Stimulated activated CD4-positive, alpha-beta T cell treated with anti-CD3 and anti-CD28 coated beads, Interleukin-4, amount 100 ng/mL, for 4 hours (primary cell): ENCODE measurements around the gene SLC35F3.
"Not testable (repeated sequence)": the region's sequence is repeated elsewhere in the genome, so short reads cannot be mapped to it uniquely, and the experiment has no call there.

ENCODE experiments used
- DNase-seq, 2 experiments: peaks; one replicate each; pipeline ENCODE4 v3.0.0-alpha.2; 2020

SLC35F3 gene

DNA sequence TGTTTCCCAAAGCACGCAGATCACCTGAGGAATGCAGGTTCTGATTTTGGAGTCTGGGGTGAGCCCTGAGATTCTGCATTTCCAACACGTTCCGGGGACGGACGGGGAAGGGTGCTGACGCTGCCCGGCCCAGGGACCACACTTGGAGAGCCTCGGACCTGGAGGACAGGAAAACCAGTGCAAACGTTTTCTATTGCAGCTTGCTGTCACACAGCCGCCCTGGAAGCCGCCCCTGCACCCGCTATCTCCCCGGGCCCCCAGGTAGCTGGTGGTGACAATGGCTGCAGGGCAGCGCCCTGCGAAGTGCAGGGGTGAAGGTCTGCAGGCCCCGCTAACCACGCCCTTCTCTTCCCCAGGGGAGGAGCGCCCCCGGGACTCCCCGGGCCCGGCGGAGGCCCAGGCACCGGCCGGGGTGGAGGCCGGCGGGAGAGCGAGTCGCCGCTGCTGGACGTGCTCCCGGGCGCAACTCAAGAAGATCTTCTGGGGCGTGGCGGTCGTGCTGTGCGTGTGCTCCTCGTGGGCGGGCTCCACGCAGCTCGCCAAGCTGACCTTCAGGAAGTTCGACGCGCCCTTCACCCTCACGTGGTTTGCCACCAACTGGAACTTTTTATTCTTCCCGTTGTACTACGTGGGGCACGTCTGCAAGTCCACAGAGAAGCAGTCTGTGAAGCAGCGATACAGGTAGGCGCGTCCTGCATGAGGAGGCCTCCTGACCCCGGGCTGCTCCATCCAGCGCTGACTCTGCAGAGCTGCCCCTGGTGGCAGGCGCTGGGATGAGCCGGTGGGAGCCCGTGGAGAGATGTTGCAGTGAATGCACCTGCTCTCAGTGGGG, 326.8 kb downstream of the SLC35F3 start:
- DNase-seq = peak in 1 of 2 experiments; percentile 14

DNA sequence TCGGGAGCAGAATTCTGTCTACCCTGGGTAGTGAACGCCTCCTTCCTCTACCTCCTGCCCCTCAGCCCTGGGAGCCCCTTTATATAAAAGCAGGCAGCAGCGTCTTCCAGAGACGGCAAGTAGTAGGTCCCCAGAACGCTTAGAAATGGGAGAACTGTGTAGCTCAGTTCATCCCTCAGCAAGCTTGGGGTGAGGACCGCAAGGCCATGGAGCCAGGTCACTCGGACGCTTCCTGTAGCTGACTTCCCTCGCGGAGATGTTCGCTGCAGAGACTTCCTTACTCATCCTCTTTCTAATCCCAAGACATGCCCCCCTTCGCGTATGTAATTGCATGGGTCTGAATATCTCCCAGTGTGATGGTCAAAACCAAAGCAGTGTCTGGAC, 327.4 kb downstream of the SLC35F3 start:
- no peak for DNase-seq

- no peak for DNase-seq
Measured at GRCh38 chr1:234234199-234234598, 329.7 kb downstream of the SLC35F3 start.

GRCh38 chr1:234235434-234235881, 331.0 kb downstream of the SLC35F3 start:
- DNase-seq = no peak

- no peak for DNase-seq
Measured at GRCh38 chr1:234237393-234237792, 332.9 kb downstream of the SLC35F3 start.

- no peak for DNase-seq
Measured at GRCh38 chr1:234238060-234238459, 333.6 kb downstream of the SLC35F3 start.

DNA sequence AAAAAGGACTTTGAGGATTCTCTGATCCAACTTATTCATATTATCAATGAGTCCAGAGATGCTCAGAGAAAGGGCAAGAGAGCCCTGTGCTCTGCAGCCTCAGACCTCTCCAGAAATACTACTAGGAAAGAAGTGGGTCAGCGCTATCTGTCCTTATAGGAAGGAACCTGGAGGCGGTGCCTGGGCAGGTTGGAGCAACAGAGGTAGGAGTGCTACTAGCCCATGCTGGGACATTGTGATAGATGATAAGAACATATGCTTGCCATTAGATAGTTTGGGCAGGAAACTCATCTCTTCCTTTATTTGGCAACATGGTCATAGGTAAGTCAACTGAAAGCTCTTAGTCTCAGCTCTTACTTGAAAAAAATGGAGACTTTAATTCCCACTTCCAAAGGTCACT, 335.0 kb downstream of the SLC35F3 start:
- no peak for DNase-seq

DNA sequence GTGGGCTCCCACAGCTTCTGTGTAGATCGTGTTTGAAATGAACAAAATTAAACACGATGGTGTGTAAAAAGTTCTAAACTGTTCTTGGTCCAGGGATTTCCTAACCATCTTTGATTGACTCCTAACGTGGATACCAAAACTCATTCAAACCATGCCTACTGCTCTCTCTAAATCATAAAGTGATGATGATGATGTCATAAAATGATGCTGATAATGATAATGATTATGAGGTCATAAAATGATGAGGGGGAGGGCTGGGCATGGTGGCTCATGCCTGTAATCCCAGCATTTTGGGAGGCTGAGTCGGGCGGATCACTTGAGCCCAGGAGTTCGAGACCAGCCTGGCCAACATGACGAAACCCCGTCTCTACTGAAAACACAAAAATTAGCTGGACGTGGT, 335.5 kb downstream of the SLC35F3 start:
- no peak for DNase-seq

DNA sequence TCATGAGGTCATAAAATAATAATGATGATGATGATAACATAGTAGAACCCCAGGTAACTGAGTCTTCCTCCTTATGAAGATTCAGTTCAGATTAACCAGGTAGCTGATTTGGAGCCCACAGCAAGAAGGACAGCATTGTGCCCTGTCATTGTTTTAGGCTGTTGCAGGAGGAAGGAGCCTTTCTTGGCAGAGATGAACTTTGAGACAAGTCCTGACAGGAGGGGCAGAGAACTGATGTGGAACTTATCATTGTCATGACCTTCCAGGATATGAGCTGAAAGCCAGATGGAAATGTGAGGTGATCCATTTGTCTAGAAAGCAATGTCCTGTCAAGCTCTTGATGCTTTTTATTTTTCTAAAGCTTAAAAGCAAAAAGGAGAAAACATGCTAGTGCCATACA, 336.2 kb downstream of the SLC35F3 start:
- no peak for DNase-seq

GRCh38 chr1:234241941-234242490, 337.5 kb downstream of the SLC35F3 start:
- DNase-seq = no peak

- no peak for DNase-seq
Measured at GRCh38 chr1:234243521-234244260, 339.2 kb downstream of the SLC35F3 start.

GRCh38 chr1:234244482-234244881, 340.0 kb downstream of the SLC35F3 start:
- DNase-seq = no peak

- no peak for DNase-seq
Measured at GRCh38 chr1:234246638-234247116, 342.2 kb downstream of the SLC35F3 start.

- not testable (repeated sequence) for DNase-seq
Measured at GRCh38 chr1:234247746-234248145, 343.3 kb downstream of the SLC35F3 start.

DNA sequence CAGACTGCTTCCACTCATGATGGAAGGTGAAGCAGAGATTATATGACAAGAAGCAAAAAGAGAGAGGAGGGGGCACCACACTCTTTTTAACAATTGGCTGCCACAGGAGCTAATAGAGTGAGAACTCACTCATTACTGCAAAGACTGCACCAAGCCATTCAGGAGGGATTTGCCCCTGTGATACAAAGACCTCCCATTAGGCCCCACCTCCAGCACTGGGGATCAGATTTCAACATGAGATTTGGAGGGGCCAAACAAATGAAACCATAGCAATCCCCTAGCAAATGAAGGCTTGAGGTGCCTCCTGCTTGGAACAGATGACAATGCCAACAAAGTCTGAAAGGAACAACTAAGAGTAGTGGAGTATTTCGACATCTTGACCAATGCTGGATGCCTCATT, 346.3 kb downstream of the SLC35F3 start:
- DNase-seq = no peak

DNA sequence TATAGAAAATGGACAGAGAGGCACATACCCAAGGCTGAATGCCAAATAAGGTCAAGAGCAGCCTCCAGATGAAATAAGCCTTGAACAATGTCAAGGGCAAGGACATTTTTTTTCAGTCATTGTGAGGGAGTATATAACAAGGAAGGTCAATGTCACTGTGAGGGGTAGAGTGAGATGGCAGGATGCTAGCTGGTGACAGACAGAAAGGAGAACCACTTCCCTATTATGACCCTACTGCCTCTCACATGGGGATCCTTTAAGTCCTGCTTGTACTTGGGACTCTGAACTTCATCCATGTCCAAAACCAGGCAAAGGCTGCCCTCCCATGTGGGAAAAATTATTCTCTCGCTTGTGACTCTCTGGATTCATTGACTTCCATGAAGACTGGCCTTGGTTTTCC, 349.3 kb downstream of the SLC35F3 start:
- DNase-seq = no peak

GRCh38 chr1:234256359-234256758, 351.9 kb downstream of the SLC35F3 start:
- DNase-seq = no peak

DNA sequence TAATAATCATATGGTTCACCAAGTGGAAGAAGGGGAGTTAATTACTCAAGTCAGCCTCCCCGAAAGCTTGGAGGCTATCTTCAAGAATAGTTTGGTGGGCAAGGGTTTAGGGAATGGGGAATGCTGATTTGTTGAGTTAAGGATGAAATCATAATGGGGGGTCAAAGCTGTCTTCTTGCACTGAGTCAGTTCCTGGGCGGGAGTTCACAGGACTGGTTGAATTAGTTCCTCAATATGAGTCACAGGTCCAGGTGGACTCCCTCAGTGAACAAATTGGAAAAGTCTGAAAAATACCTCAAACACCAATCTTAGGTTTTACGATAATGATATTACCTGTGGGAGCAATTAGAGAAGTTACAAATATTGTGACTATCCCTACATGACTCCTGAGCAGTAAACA, 353.6 kb downstream of the SLC35F3 start:
- DNase-seq = no peak

- DNase-seq = peak in 1 of 2 experiments; percentile 13
Measured at GRCh38 chr1:234260578-234260977, 356.1 kb downstream of the SLC35F3 start.

DNA sequence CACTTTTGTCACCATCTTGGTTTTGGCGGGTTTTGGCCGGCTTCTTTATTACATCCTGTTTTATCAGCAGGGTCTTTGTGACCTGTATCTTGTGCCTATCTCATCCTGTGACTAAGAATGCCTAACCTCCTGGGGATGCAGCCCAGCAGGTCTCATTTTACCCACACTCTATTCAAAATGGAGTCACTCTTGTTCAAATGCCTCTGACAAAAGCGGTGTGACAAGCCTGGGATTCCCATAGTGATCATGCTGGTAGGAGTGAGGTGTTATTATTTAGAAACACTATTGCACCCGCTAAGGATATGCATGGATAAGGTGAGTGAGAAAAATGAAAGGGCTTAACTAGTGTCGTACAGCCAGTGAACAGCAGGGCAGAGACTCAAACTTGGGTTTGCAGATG, 357.1 kb downstream of the SLC35F3 start:
- no peak for DNase-seq

GRCh38 chr1:234262007-234262753, 357.7 kb downstream of the SLC35F3 start:
- no peak for DNase-seq

DNA sequence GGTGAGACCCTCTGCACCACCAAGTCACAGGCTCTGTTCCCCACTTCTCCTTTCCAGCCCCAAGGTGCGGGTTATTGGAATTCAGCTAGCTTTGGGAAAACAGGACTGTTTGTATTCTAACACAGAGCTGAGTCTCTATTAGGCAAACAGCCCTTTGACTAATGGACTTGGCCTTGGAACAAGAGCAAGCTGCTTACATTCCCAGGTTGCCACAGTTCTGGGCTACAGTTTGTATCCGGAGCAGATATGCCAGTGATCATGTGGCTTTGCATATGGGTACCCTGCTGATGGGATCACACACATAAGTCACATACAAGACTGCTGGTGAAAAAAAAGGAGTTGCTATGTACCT, 358.3 kb downstream of the SLC35F3 start:
- no peak for DNase-seq

- DNase-seq = no peak
Measured at GRCh38 chr1:234264832-234265231, 360.4 kb downstream of the SLC35F3 start.
